Measurements from ENCODE around the gene EFNA1. TPM values are rescaled to one million over a fixed set of nuclear protein-coding genes. Genes with fewer than 3 reads are reported as not detected.
A peak's percentile ranks its signal among the peaks of the same experiment; 100 is the strongest.

Gene EFNA1
- total and polyA plus RNA-seq, 2 of the 13 experiments (the other 11 are each of a cell fraction or from before 2014, with no cell fraction given) = 81.8 to 874 TPM

- TF ChIP-seq PRDM10 (CRISPR knock-in tag; IDR thresholded peaks at IDR 0.05; ENCODE audit: low read depth) (no peak), ZNF777 (CRISPR knock-in tag; IDR thresholded peaks at IDR 0.05) (no peak), TOE1 (CRISPR knock-in tag; IDR thresholded peaks at IDR 0.05) (no peak), MAFF (IDR thresholded peaks at IDR 0.05; ENCODE audit: low read depth, low read length) (no peak), MIXL1 (CRISPR knock-in tag; IDR thresholded peaks at IDR 0.05) (0 out of 2 replicates have a peak, but pooled peaks have one; percentile 56), ISX (CRISPR knock-in tag; conservative IDR thresholded peaks at IDR 0.05) (no peak), IRF9 (CRISPR knock-in tag; IDR thresholded peaks at IDR 0.05; ENCODE audit: borderline replicate concordance) (no peak), KDM5B (CRISPR knock-in tag; IDR thresholded peaks at IDR 0.05; ENCODE audit: borderline replicate concordance) (peak; percentile 54; the same call in 1 of the 2 replicates), ZNF138 (CRISPR knock-in tag; IDR thresholded peaks at IDR 0.05; ENCODE audit: low read depth) (no peak), TEAD2 (CRISPR knock-in tag; IDR thresholded peaks at IDR 0.05) (no peak), NFATC3 (CRISPR knock-in tag; IDR thresholded peaks at IDR 0.05) (no peak), HDAC6 (IDR thresholded peaks at IDR 0.05; ENCODE audit: low read depth, low read length) (no peak), RFX5 (IDR thresholded peaks at IDR 0.05; ENCODE audit: low read depth, low read length) (no peak)
- TF ChIP-seq, protein P1, sequence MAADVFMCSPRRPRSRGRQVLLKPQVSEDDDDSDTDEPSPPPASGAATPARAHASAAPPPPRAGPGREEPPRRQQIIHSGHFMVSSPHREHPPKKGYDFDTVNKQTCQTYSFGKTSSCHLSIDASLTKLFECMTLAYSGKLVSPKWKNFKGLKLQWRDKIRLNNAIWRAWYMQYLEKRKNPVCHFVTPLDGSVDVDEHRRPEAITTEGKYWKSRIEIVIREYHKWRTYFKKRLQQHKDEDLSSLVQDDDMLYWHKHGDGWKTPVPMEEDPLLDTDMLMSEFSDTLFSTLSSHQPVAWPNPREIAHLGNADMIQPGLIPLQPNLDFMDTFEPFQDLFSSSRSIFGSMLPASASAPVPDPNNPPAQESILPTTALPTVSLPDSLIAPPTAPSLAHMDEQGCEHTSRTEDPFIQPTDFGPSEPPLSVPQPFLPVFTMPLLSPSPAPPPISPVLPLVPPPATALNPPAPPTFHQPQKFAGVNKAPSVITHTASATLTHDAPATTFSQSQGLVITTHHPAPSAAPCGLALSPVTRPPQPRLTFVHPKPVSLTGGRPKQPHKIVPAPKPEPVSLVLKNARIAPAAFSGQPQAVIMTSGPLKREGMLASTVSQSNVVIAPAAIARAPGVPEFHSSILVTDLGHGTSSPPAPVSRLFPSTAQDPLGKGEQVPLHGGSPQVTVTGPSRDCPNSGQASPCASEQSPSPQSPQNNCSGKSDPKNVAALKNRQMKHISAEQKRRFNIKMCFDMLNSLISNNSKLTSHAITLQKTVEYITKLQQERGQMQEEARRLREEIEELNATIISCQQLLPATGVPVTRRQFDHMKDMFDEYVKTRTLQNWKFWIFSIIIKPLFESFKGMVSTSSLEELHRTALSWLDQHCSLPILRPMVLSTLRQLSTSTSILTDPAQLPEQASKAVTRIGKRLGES (CRISPR knock-in tag; IDR thresholded peaks at IDR 0.05; ENCODE audit: borderline replicate concordance) = no peak
- TF ChIP-seq, protein P2, sequence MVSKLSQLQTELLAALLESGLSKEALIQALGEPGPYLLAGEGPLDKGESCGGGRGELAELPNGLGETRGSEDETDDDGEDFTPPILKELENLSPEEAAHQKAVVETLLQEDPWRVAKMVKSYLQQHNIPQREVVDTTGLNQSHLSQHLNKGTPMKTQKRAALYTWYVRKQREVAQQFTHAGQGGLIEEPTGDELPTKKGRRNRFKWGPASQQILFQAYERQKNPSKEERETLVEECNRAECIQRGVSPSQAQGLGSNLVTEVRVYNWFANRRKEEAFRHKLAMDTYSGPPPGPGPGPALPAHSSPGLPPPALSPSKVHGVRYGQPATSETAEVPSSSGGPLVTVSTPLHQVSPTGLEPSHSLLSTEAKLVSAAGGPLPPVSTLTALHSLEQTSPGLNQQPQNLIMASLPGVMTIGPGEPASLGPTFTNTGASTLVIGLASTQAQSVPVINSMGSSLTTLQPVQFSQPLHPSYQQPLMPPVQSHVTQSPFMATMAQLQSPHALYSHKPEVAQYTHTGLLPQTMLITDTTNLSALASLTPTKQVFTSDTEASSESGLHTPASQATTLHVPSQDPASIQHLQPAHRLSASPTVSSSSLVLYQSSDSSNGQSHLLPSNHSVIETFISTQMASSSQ (IDR thresholded peaks at IDR 0.05; ENCODE audit: low read depth) = no peak
- TF ChIP-seq, protein P2 (CRISPR knock-in tag; IDR thresholded peaks at IDR 0.05; ENCODE audit: borderline replicate concordance) = no peak
Measured at GRCh38 chr1:155167166-155168104, 39.8 kb downstream of the EFNA1 start (continued).

Data from HepG2 (cell line).